NCI-H2081 treated with DMSO at 0.1 percent for 48 hours (cell line): ENCODE data around the gene MPP7.
"Not testable (repeated sequence)": the region's sequence is repeated elsewhere in the genome, so short reads cannot be mapped to it uniquely, and the experiment has no call there.

Experiments
- DNase-seq: peaks from one replicate; lab custom pipeline; 2025; lab: John Stamatoyannopoulos, UW

MPP7 gene

DNA sequence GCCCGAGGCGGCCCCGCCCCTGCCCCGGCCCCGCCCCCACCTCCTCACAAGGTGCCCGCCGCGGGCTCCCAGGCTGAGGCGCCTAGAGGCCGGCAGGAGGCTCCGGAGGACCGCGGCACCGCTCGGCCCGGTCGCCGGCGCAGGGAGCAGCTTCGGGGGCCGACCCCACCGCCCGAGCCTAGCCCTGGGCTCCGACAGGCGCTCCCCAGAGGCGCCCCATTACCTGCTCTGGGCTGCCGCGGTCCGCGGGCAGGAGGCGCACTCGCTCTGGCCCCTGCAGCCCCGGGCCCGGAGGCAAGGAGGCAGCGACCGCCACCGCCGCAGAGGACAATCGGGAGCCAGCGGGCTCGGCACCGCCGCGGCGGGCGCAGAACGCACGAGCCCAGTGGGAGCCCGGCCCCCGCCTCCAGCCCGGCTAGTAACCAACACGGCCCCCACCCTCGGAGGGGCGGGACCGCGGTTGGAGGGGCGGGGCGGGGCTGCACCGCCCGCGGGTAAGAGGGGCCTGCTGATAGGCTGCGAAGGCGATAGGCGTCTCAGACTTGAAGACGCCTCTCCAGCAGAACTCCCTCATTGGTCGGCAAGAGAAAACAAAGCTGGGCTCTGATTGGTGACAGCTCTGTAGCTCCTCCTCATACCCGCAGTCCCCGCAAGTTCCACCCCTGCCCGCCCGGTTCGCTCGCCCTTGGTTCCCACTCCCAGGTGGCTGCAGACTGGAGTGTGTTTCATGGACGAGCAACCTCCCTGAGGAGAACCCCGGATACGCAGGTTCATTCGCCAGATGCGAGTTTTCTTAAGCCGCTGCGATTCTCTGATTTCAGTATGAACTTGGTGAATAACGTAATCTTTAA lies at the start of gene MPP7:
Gene MPP7, minus strand, starts transcription at position 427 of the 851 bp plus-strand sequence. CDS start 64,460 bp downstream, outside the sequence.
- peak; percentile 93 for DNase-seq

DNA sequence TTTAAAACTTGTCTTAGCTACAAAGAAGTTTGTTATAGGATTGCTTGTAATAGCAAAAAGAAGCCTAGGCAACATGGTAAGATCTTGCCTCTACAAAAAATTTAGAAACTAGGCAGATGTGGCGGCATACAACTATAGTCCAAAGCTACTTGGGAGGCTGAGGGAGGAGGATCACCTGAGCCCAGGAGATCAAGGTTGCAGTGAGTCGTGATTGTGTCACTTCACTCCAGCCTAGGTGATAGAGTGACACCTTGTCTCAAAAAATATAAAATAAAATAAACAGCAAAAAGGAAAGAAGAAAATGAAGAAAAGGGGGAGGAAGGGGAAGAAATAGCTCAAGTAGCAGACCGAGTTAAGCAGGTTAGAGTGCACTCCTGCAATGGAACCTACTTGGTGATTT lies 47.0 kb upstream of the MPP7 start:
- DNase-seq = no peak

DNA sequence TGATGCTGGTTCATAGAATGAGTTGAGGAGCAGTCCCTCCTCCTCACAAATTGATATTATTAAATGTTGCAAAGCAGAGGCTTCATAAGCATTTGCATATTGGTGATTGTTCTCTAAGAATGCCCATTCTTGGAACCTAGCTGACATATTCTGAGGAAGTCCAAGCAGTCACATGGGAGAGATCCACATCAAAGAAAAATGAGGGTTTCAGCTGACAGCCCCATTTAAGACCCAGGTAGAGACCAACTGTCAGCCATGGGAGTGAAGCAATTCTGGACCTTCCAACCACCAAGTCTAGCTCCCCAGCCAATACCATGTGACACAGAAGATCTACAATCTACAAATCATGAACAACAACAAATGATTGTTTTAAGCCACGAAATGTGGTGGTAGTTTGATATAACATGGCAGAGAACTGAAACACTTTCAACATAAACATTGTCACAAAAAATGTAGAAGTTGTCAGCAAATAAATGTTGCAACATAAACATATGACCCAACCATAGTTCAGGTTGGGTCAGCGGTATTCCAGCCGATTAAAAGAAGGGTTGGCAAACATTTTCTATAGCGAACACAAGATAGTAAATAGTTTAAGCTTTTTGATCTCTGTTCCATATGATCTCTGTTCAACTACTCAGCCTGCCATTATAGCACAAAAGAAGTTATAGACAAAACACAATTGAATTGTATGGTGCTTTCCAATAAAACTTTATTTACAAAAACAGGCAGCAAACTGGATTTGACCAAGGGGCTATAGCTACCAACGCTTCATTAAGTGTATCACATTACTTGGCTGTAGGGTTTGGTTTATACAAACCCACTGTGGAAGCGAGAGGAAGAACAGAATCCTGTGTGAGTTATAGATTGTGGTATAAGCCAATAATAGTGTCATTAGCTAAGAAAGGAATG lies 41.4 kb upstream of the MPP7 start:
- no peak for DNase-seq

GRCh38 chr10:28343252-28343651 lies 40.4 kb upstream of the MPP7 start:
- DNase-seq = no peak

GRCh38 chr10:28341679-28342078 lies 38.8 kb upstream of the MPP7 start:
- DNase-seq = not testable (repeated sequence)

DNA sequence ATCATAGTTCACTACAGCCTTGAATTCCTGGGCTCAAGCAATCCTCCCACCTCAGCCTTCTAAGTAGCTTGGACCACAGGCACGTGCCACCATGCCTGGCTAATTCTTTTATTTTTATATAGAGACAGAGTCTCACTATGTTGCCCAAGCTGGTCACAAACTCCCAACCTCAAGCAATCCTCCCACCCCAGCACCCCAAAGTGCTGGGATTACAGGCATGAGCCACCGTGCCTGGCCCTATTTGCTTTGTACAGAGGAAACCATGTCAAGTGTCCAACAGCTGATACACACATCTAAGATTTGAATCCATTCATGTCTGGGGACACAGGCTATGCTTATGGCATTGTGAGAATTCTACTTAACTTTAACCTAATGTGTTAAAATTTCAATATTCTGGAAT lies 29.9 kb upstream of the MPP7 start:
- DNase-seq = no peak

GRCh38 chr10:28331841-28332240 lies 29.0 kb upstream of the MPP7 start:
- no peak for DNase-seq

DNA sequence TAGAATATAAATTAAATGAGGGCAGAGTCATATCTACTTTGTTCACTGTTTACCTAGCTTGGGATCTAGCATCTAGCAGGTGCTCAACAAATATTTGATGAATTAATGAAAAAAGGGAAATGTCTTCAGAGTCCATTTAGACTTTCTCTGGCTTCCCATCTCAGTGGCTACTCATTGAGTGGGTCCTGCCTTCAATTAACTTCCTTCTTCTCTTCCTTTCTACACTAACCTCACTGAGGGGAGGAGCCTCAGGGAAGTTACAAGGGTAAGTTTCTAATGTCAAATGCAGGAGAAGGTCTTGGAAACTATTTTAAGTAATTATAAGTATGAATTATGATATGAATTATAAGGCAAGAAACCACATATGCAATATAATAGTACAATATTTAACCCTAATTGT lies 28.2 kb upstream of the MPP7 start:
- no peak for DNase-seq

- DNase-seq = no peak
Measured at GRCh38 chr10:28328346-28328745, 25.5 kb upstream of the MPP7 start.

- no peak for DNase-seq
Measured at GRCh38 chr10:28327491-28327880, 24.6 kb upstream of the MPP7 start.

DNA sequence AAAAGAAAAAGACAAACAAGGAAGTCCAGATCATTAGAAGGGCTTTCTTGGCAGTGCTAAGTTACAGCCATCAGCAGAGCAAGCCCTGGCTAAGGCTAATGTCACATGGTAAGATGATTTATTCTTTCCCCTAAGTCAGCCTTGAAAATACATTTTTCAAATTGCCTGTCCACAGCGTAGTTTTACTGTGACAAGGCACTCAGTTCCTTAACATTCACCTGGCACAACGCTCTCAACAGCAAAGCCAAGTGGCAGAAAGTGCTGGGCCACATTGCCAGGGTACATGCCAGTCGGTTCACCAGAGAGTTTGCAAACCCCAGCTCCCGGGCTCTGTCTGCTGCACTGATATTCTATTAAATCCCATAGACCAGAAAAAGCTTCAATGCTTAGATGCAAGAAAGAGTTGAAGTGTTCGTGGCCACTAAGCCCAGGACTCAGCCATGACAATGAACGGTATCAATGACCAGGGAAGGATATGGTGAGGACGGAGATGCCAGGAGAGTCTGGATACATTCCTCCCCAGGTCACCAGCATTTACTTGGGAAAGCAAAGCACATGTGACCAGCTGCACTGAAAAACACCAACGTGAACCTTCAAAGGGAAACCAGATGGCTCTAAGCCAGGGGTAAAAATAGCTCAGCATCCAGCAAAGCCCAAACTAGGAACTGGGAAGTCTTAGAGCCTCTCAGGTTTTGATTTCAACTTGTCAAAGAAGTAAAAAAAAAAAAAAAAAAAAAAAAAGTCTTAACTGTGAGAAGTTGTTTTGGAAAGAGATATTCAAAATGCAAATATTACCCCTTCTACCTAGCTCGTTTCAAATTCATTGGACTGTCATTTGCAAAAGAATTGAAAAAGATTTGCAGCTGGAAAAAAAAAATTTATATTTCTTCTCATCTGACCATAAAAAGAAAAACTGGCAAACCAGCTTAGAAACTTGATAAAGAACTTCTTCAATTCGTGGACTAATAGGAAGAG lies 23.9 kb upstream of the MPP7 start:
- no peak for DNase-seq

- no peak for DNase-seq
Measured at GRCh38 chr10:28320799-28321198, 17.9 kb upstream of the MPP7 start.

- DNase-seq = no peak
Measured at GRCh38 chr10:28320090-28320489, 17.2 kb upstream of the MPP7 start.

GRCh38 chr10:28319061-28319460 lies 16.2 kb upstream of the MPP7 start:
- not testable (repeated sequence) for DNase-seq

DNA sequence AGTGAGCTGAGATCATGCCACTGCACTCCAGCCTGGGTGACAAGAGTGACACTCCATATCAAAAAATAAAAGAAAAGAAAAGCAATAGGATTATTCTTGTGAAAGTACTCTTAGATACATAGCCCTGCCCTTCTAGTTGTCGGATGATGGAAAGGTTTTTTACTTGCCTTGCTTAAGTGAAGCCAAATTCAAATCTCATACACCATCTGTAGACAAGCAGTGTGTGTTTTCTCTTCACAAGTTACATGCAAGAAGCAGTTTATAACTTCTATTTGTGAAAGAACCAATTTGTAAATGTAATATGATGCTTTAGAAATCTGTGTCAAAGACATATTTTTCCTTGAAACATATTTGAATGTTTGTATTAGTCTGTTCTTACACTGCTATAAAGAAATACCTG lies 15.8 kb upstream of the MPP7 start:
- DNase-seq = no peak

DNA sequence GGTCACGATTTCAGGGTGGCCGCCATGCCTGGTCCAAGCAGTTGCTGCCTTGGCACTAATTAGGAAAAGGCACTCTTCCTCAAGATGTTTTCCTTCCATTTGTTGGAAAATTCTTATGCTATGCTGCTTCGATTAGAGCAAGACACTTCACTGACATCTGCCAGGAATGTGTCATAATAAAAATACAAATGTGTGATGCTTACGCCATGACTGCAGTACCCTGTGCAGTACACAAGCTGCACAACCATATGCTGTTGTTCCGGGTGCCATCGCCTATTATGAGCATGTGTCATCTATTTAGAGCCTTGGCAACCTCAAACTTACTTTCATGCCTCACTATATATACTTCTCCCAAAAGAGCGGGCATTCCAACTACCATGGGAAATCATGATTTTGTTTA lies 14.9 kb upstream of the MPP7 start:
- DNase-seq = no peak

GRCh38 chr10:28316696-28317095 lies 13.8 kb upstream of the MPP7 start:
- no peak for DNase-seq

- no peak for DNase-seq
Measured at GRCh38 chr10:28315140-28315539, 12.3 kb upstream of the MPP7 start.

DNA sequence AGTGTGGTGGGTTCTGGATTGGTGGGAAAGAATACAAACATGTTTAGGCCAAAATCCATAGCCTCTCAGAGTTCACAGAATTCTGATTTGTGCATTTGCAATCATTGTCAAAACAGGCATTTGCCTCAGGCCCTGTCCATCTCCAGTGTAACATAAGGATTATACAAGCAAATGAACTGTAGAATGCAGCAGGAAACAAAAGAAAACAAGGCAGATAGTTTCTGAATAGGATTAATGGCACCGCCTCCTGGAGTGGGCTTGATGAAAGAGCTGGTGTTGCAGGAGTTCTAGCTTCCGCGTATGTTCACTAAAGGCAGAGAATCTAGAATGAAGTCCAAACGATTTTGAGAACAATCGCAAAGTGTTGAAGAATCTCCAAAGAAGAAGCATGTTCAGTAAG lies 11.3 kb upstream of the MPP7 start:
- DNase-seq = no peak

DNA sequence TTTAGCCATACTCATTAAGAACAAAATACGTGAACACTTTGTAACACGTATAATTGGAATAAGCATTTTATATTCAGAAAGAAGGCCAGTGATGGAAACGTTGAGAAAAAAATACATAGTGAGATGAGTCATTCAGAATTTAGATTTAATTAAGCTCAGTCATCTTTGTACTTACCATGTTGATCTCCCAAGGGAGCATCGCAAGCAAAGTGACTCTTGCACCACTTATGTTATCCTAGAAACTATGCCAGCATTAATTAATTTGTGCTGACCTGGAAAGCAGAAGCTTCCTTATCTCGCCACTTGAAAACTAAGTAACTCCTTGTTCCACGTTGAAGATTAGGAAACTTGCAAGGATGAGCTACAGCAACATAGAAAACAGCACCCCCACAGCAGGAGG lies 9.7 kb upstream of the MPP7 start:
- DNase-seq = no peak

DNA sequence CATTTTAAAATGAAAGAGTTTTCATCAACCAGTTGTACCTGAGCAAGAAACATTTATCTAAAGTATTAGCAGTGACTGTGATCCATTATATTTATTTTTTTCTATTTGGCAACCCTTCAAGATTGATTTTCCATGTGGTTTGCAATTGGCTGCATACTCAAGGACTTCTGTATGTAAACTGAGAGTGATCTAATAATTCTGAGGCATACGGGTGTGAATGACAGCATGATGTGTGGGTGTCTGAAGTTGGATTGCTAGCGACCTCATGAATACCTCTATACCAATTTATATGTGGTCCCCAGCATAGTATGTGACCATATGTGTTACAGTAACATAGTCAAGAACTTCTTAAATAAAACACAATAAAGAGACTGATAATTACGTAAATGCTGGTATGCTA lies 8.2 kb upstream of the MPP7 start:
- DNase-seq = no peak

DNA sequence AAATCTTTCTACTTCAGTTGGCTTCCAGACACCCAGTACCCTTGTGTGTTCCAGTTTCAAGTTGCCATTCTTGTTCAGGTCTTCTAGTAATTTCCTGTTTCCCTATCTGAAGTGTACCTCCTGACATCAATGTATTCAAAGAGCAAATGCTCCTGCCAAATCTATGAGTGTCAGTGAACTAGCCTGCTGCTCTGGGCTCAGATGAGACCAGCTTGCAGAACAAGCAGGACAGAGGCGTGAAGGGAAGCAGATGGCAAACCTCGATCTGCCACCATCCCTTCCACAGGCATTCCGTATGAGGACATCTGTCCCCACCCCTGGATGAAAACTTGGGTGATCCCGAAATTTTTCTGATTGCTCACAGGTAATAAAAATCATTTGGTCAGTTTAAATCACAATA lies 4.4 kb upstream of the MPP7 start:
- DNase-seq = no peak
